Measurements from ENCODE around the gene ASB18.

DNA sequence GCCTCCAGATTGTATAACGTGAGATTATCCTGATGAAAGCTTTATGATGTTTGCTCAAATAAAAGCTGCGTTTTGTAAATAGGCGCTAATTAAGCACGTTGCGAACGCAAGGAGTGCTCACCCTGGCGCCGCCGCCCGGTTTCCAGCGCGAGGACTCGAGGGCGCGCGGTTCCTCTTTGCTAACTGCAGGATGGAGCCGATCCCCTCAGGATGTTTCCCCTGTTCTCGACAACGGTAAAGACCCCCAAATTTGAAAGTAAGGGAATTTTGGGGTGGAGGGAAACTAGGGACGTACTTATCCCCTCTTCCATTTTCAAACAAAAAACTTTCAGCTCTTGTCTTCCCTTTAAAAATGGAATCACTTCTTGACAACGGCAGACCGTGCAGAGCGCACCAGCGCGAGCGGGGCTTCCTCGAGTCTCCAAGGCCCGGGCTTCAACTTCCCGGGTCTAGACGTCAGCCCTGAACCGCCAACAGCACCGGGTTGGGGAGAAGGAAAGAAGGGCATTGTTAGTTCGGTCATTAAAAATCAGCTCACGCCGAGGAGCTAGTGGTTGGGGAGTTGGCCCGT, 95.0 kb downstream of the ASB18 start:
- no peak for TF ChIP-seq POLR2A (IDR thresholded peaks at IDR 0.05)
- TF ChIP-seq, protein P1, sequence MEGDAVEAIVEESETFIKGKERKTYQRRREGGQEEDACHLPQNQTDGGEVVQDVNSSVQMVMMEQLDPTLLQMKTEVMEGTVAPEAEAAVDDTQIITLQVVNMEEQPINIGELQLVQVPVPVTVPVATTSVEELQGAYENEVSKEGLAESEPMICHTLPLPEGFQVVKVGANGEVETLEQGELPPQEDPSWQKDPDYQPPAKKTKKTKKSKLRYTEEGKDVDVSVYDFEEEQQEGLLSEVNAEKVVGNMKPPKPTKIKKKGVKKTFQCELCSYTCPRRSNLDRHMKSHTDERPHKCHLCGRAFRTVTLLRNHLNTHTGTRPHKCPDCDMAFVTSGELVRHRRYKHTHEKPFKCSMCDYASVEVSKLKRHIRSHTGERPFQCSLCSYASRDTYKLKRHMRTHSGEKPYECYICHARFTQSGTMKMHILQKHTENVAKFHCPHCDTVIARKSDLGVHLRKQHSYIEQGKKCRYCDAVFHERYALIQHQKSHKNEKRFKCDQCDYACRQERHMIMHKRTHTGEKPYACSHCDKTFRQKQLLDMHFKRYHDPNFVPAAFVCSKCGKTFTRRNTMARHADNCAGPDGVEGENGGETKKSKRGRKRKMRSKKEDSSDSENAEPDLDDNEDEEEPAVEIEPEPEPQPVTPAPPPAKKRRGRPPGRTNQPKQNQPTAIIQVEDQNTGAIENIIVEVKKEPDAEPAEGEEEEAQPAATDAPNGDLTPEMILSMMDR (IDR thresholded peaks at IDR 0.05): no peak

Measured in stomach (tissue), 4 donors.